HuH-7.5 (cell line): ENCODE data around the gene TRAPPC6A.

Experiments used
- DNase-seq: peaks from one replicate; pipeline ENCODE4 v3.0.0; 2011; ENCODE audit warnings: low spot score

TRAPPC6A gene

GRCh38 chr19:45186509-45187334, 8.7 kb upstream of the TRAPPC6A start:
- no peak for DNase-seq

GRCh38 chr19:45184115-45184514, 6.1 kb upstream of the TRAPPC6A start:
- DNase-seq: no peak

- no peak for DNase-seq
These were observed 4.7 kb upstream of the TRAPPC6A start for GRCh38 chr19:45182758-45183157.

- DNase-seq: no peak
These were observed 2.9 kb upstream of the TRAPPC6A start for GRCh38 chr19:45180936-45181335.

GRCh38 chr19:45179892-45180370, 1.9 kb upstream of the TRAPPC6A start:
- DNase-seq: no peak

- DNase-seq: no peak
These were observed 1.2 kb upstream of the TRAPPC6A start for GRCh38 chr19:45179072-45179891.

GRCh38 chr19:45178262-45179071, 430 bp upstream of the TRAPPC6A start, which contains the start of gene BLOC1S3:
Gene BLOC1S3 (plus strand): TSS chr19:45178784. CDS start chr19:45179297, 513 bp downstream.
- DNase-seq: peak; percentile 99

- DNase-seq: no peak
These were observed 2.3 kb downstream of the TRAPPC6A start for GRCh38 chr19:45175515-45176345.

GRCh38 chr19:45173816-45174215, 4.2 kb downstream of the TRAPPC6A start:
- no peak for DNase-seq

GRCh38 chr19:45172611-45173208, 5.3 kb downstream of the TRAPPC6A start:
- DNase-seq: no peak

- DNase-seq: no peak
These were observed 5.9 kb downstream of the TRAPPC6A start for GRCh38 chr19:45172173-45172572.

GRCh38 chr19:45171211-45171623, 6.8 kb downstream of the TRAPPC6A start:
- DNase-seq: no peak

- DNase-seq: no peak
These were observed 7.6 kb downstream of the TRAPPC6A start for GRCh38 chr19:45170146-45171106.

- DNase-seq: no peak
These were observed 8.4 kb downstream of the TRAPPC6A start for GRCh38 chr19:45169602-45170001.

GRCh38 chr19:45168767-45169351, 9.2 kb downstream of the TRAPPC6A start:
- DNase-seq: no peak

- no peak for DNase-seq
These were observed 11.2 kb downstream of the TRAPPC6A start for GRCh38 chr19:45166723-45167252.

- no peak for DNase-seq
These were observed 13.3 kb downstream of the TRAPPC6A start for GRCh38 chr19:45164577-45165335.
